H1 (cell line): ENCODE measurements around the gene PCDHB13. TPM values are rescaled to one million over a fixed set of nuclear protein-coding genes. Genes with fewer than 3 reads are reported as not detected.
"Not testable (repeated sequence)": the region's sequence is repeated elsewhere in the genome, so short reads cannot be mapped to it uniquely, and the experiment has no call there.

ENCODE experiments used
- CTCF ChIA-PET: fragments of 300-600 bp; sonication (Branson Sonifier 250); formaldehyde crosslinking; loops from one replicate; lab custom pipeline; 2021; ENCODE audit not compliant: partially characterized antibody; lab: Charles Lee
- POLR2A ChIA-PET: fragments of 300-600 bp; sonication (Branson Sonifier 250); formaldehyde crosslinking; loops from one replicate; lab custom pipeline; 2021; ENCODE audit warnings: inconsistent platforms; ENCODE audit not compliant: partially characterized antibody; lab: Charles Lee
- DNase-seq, 2 experiments: peaks; one replicate each; pipeline versions ENCODE4 v3.0.0 to v3.0.0-alpha.2; 2010 to 2022; ENCODE audit warnings: low spot score in 2 of 2, low read depth in 1 of 2, mixed read lengths in 1 of 2
- FAIRE-seq: peaks from 2 replicates; lab custom pipeline; 2011; peaks lifted over from hg19 to GRCh38; lab: Jason Lieb, UNC
- H2AFZ ChIP-seq: 2 replicates; pipeline ENCODE4 v1.8.1; 2012; ENCODE audit warnings: low read length, inconsistent platforms
- H2AK5ac ChIP-seq: 2 replicates; pipeline ENCODE4 v1.6.1; 2013; ENCODE audit warnings: low read depth, low read length
- H2BK120ac ChIP-seq: replicated peaks from 2 replicates; pipeline ENCODE3; 2013; ENCODE audit warnings: low read depth, low read length, inconsistent platforms
- H2BK12ac ChIP-seq: 2 replicates; pipeline ENCODE4 v1.6.1; 2013; ENCODE audit warnings: low read depth, low read length
- H2BK15ac ChIP-seq: 2 replicates; pipeline ENCODE4 v1.6.1; 2013; ENCODE audit warnings: low read length
- H2BK20ac ChIP-seq: 2 replicates; pipeline ENCODE4 v1.6.1; 2013; ENCODE audit warnings: low read length
- H2BK5ac ChIP-seq: 2 replicates; pipeline ENCODE4 v1.6.1; 2013; ENCODE audit warnings: low read depth, low read length
- H3K14ac ChIP-seq: 2 replicates; pipeline ENCODE4 v1.6.1; 2013; ENCODE audit warnings: inconsistent platforms; ENCODE audit not compliant: insufficient read length
- H3K18ac ChIP-seq: 2 replicates; pipeline ENCODE4 v1.6.1; 2013; ENCODE audit warnings: low read length; ENCODE audit errors: extremely low read depth
- H3K23ac ChIP-seq: 2 replicates; pipeline ENCODE4 v1.6.1; 2013; ENCODE audit warnings: inconsistent platforms; ENCODE audit not compliant: insufficient read length
- H3K23me2 ChIP-seq: 2 replicates; pipeline ENCODE4 v1.6.1; 2013; ENCODE audit warnings: low read depth, low read length
- H3K27ac ChIP-seq: 2 replicates; pipeline ENCODE4 v1.6.1; 2011; ENCODE audit warnings: low read depth, low read length, inconsistent platforms
- H3K27me3 ChIP-seq, 4 experiments: replicated peaks in 1 of 4; 1 replicate in 1 of 4; 2 replicates in 3 of 4; pipeline versions ENCODE4 v1.6.1 to v1.8.1; 2011 to 2013; ENCODE audit warnings: low read length in 3 of 4, mild to moderate bottlenecking in 3 of 4, inconsistent platforms in 2 of 4, mixed read lengths in 2 of 4, moderate library complexity in 1 of 4; ENCODE audit not compliant: control insufficient read depth in 3 of 4, insufficient read depth in 3 of 4; ENCODE audit errors: extremely low read depth in 1 of 4
- H3K36me3 ChIP-seq, 4 experiments: 2 replicates each; pipeline versions ENCODE4 v1.6.1 to v1.8.1; 2011 to 2013; ENCODE audit warnings: mild to moderate bottlenecking in 4 of 4, low read length in 3 of 4, moderate library complexity in 2 of 4, control low read depth in 1 of 4, inconsistent platforms in 1 of 4; ENCODE audit not compliant: insufficient read depth in 4 of 4, control insufficient read depth in 2 of 4
- H3K4ac ChIP-seq: replicated peaks from 2 replicates; pipeline ENCODE3; 2013; ENCODE audit warnings: low read length, low read depth, mixed read lengths, inconsistent platforms; ENCODE audit not compliant: insufficient read length
- H3K4me1 ChIP-seq, 4 experiments: replicated peaks in 1 of 4; 1 replicate in 1 of 4; 2 replicates in 3 of 4; pipeline versions ENCODE4 v1.6.1 to v1.8.1; 2011 to 2013; ENCODE audit warnings: low read length in 3 of 4, inconsistent platforms in 2 of 4, mixed read lengths in 1 of 4; ENCODE audit not compliant: insufficient read depth in 4 of 4, control insufficient read depth in 3 of 4
- H3K4me2 ChIP-seq, 2 experiments: 2 replicates each; pipeline versions ENCODE4 v1.6.1 to v1.8.1; 2011 to 2013; ENCODE audit warnings: low read depth in 2 of 2, low read length in 2 of 2, control low read depth in 1 of 2, inconsistent platforms in 1 of 2, mild to moderate bottlenecking in 1 of 2; ENCODE audit not compliant: insufficient read depth in 1 of 2
- H3K4me3 ChIP-seq, 4 experiments: fragments of 200-600, 300-600 bp in 1 of 4; sonication (generic), shearing (Covaris generic), sonication (Bioruptor Twin) in 1 of 4; 2 replicates each; pipeline versions ENCODE4 v1.5.1 to v1.8.1; 2011 to 2016; ENCODE audit warnings: low read length in 4 of 4, low read depth in 3 of 4, control low read depth in 2 of 4, inconsistent platforms in 2 of 4, mild to moderate bottlenecking in 2 of 4, mixed read lengths in 1 of 4, moderate library complexity in 1 of 4; ENCODE audit not compliant: insufficient read depth in 2 of 4; ENCODE audit errors: extremely low read depth in 1 of 4
- H3K56ac ChIP-seq: replicated peaks from 2 replicates; pipeline ENCODE3; 2013; ENCODE audit warnings: low read depth, mild to moderate bottlenecking, mixed read lengths, low read length, inconsistent platforms; ENCODE audit not compliant: insufficient read length
- H3K79me1 ChIP-seq: 2 replicates; pipeline ENCODE4 v1.6.1; 2013; ENCODE audit warnings: low read depth, low read length, control low read depth
- H3K79me2 ChIP-seq, 2 experiments: 2 replicates each; pipeline versions ENCODE4 v1.6.1 to v1.8.1; 2012 to 2013; ENCODE audit warnings: low read length in 2 of 2, mild to moderate bottlenecking in 2 of 2, inconsistent platforms in 1 of 2; ENCODE audit not compliant: insufficient read depth in 2 of 2, control insufficient read depth in 1 of 2
- H3K9ac ChIP-seq, 4 experiments: replicated peaks in 1 of 4; 1 replicate in 1 of 4; 2 replicates in 3 of 4; pipeline versions ENCODE4 v1.6.1 to v1.8.1; 2011 to 2013; ENCODE audit warnings: low read depth in 3 of 4, low read length in 3 of 4, control low read depth in 2 of 4, mild to moderate bottlenecking in 2 of 4, moderate library complexity in 2 of 4, inconsistent platforms in 1 of 4; ENCODE audit errors: extremely low read depth in 1 of 4
- H3K9me3 ChIP-seq, 2 experiments: 2 replicates each; pipeline versions ENCODE4 v1.6.1 to v1.8.1; 2012 to 2013; ENCODE audit warnings: mild to moderate bottlenecking in 2 of 2, moderate library complexity in 2 of 2, control low read depth in 1 of 2, inconsistent platforms in 1 of 2, low read depth in 1 of 2, low read length in 1 of 2, mixed read lengths in 1 of 2; ENCODE audit not compliant: insufficient read depth in 2 of 2
- H4K20me1 ChIP-seq, 2 experiments: replicated peaks in 1 of 2; 2 replicates each; pipeline versions ENCODE3 to v1.8.1; 2011 to 2013; ENCODE audit warnings: inconsistent platforms in 2 of 2, low read length in 2 of 2, mild to moderate bottlenecking in 1 of 2; ENCODE audit not compliant: insufficient read depth in 2 of 2, control insufficient read depth in 1 of 2
- H4K5ac ChIP-seq: 2 replicates; pipeline ENCODE4 v1.6.1; 2013; ENCODE audit warnings: low read length, low read depth, mixed read lengths, inconsistent platforms; ENCODE audit not compliant: insufficient read length
- H4K8ac ChIP-seq: 2 replicates; pipeline ENCODE4 v1.8.0; 2013; ENCODE audit warnings: mild to moderate bottlenecking, moderate library complexity, low read length, inconsistent platforms; ENCODE audit not compliant: insufficient read depth; ENCODE audit errors: extremely low read depth
- H4K91ac ChIP-seq: replicated peaks from 2 replicates; pipeline ENCODE3; 2013; ENCODE audit warnings: low read length, mixed read lengths, inconsistent platforms; ENCODE audit not compliant: insufficient read length
- WGBS, 2 experiments: shearing (Covaris generic) in 1 of 2; methylation state at CpG; one replicate each; pipeline versions ENCODE4 v1.1.6 to v1.1.7; 2013 to 2015; ENCODE audit warnings: low lambda C conversion rate in 2 of 2, mixed read lengths in 2 of 2, inconsistent platforms in 1 of 2, low coverage in 1 of 2, missing lambda C conversion rate in 1 of 2; ENCODE audit not compliant: insufficient replicate concordance in 2 of 2, insufficient coverage in 1 of 2, insufficient read length in 1 of 2; ENCODE audit errors: extremely low coverage in 1 of 2, missing lambda C conversion rate in 1 of 2; 5-methylcytosine and 5-hydroxymethylcytosine counted together
- polyA plus RNA-seq, 7 experiments: library from polyadenylated mRNA; depleted of rRNA in 3 of 7; stranded (reverse) in 5 of 7; unstranded in 2 of 7; fragments of >200 nt in 5 of 7; fragments of 200-250 nt in 2 of 7; gene quantifications; 1 replicate in 5 of 7; 2 replicates in 1 of 7; 4 replicates in 1 of 7; pipeline versions ENCODE4 v1.2.1 to v1.2.3, GENCODE V29; 2011 to 2013; ENCODE audit warnings: missing spikeins in 2 of 7, mixed read lengths in 2 of 7
- total RNA-seq: library from RNA; stranded (reverse); fragmentation: NEBNext Ultra II Directional; extraction: Animal tissue kit (Norgen Biotek cat#: 25700); gene quantifications from 2 replicates; pipeline ENCODE4 v1.2.1, GENCODE V29; 2021

PCDHB13 gene
- total and polyA plus RNA-seq, 2 of the 8 experiments (the other 6 are each of a cell fraction or from before 2014, with no cell fraction given): 1.1 to 1.4 TPM

- H4K91ac ChIP-seq, H3K23me2 ChIP-seq, H3K4me2 ChIP-seq, H3K9ac ChIP-seq, H2BK20ac ChIP-seq, H2BK5ac ChIP-seq, H3K36me3 ChIP-seq, H4K8ac ChIP-seq, H3K27ac ChIP-seq, H3K79me2 ChIP-seq, H3K56ac ChIP-seq, H3K4ac ChIP-seq, H3K14ac ChIP-seq, DNase-seq, CTCF ChIA-PET, H4K5ac ChIP-seq, H4K20me1 ChIP-seq, H2AK5ac ChIP-seq, H3K27me3 ChIP-seq, H2BK15ac ChIP-seq, H2AFZ ChIP-seq, H3K4me3 ChIP-seq, H2BK120ac ChIP-seq, H2BK12ac ChIP-seq, POLR2A ChIA-PET, H3K4me1 ChIP-seq, H3K23ac ChIP-seq, H3K79me1 ChIP-seq, H3K18ac ChIP-seq, FAIRE-seq: not testable (repeated sequence)
- WGBS, 2 experiments: 91% methylated on average over 35 of the region's 39 CpGs; no CpG with 5 or more reads in 1 of the 2 experiments
- peaks cover 5 to 20% of the 10 kb centered on the region in 2 experiments; a peak in 3 of 4 replicates for H3K9me3 ChIP-seq
These were observed 3.4 kb upstream of the PCDHB13 start for GRCh38 chr5:141210281-141210680.

GRCh38 chr5:141210849-141211248, 2.9 kb upstream of the PCDHB13 start:
- H3K23me2 ChIP-seq, H3K18ac ChIP-seq, H2AFZ ChIP-seq, H2BK120ac ChIP-seq, H3K4me1 ChIP-seq, H2AK5ac ChIP-seq, H3K79me2 ChIP-seq, H3K4me3 ChIP-seq, H4K8ac ChIP-seq, H3K23ac ChIP-seq, H2BK20ac ChIP-seq, POLR2A ChIA-PET, H4K5ac ChIP-seq, H3K4ac ChIP-seq, FAIRE-seq, H4K91ac ChIP-seq, H2BK5ac ChIP-seq, H3K27ac ChIP-seq, CTCF ChIA-PET, H3K4me2 ChIP-seq, H4K20me1 ChIP-seq, H3K27me3 ChIP-seq, H3K79me1 ChIP-seq, H3K36me3 ChIP-seq, DNase-seq, H2BK12ac ChIP-seq, H3K14ac ChIP-seq, H3K9ac ChIP-seq, H2BK15ac ChIP-seq, H3K56ac ChIP-seq: not testable (repeated sequence)
- WGBS, 2 experiments: 95% methylated on average over 10 of the region's 27 CpGs; no CpG with 5 or more reads in 1 of the 2 experiments
- peaks cover 7 to 24% of the 10 kb centered on the region in 2 experiments; a peak in 3 of 4 replicates for H3K9me3 ChIP-seq
